Ovary (tissue), 10 donors: ENCODE data around the gene MLLT11. TPM values are rescaled to one million over a fixed set of nuclear protein-coding genes. Genes with fewer than 3 reads are reported as not detected.

ENCODE experiments used
- DNase-seq, 5 donors: peaks; one replicate each; pipeline ENCODE4 v3.0.0-alpha.2; 2019 to 2020
- H3K27ac ChIP-seq, 2 donors: fragments of 200-600 bp; one replicate each; pipeline versions ENCODE4 v1.5.1 to v1.8.0; 2019 to 2022
- H3K27me3 ChIP-seq: fragments of 200-600 bp; one replicate; pipeline ENCODE4 v1.8.0; 2022
- H3K36me3 ChIP-seq: fragments of 200-600 bp; sonication (generic); one replicate; pipeline ENCODE4 v1.5.1; 2019
- H3K4me1 ChIP-seq: one replicate; pipeline ENCODE4 v1.8.1; 2013; ENCODE audit warnings: mild to moderate bottlenecking, moderate library complexity; ENCODE audit not compliant: insufficient read depth
- H3K4me3 ChIP-seq: fragments of 200-600 bp; sonication (generic); one replicate; pipeline ENCODE4 v1.5.1; 2017
- H3K9me3 ChIP-seq, 2 donors: fragments of 200-600 bp in 1 of 2; sonication (generic) in 1 of 2; one replicate each; pipeline versions ENCODE4 v1.5.1 to v1.8.1; 2013 to 2019; ENCODE audit warnings: mild to moderate bottlenecking in 1 of 2, moderate library complexity in 1 of 2
- CTCF ChIP-seq, 3 donors: fragments of 450-650 bp in 2 of 3; fragments of 200-600 bp in 1 of 3; IDR thresholded peaks; one replicate each; pipeline versions ENCODE4 v1.5.1 to v1.8.0; 2016 to 2022; ENCODE audit warnings: antibody characterized with exemption in 3 of 3, mild to moderate bottlenecking in 1 of 3
- EP300 ChIP-seq: sonication (generic); formaldehyde crosslinking; IDR thresholded peaks from one replicate; pipeline ENCODE4 v1.6.1; 2017; ENCODE audit warnings: antibody characterized with exemption
- POLR2A ChIP-seq: fragments of 450-650 bp; IDR thresholded peaks from one replicate; pipeline ENCODE4 v1.6.1; 2017; ENCODE audit warnings: antibody characterized with exemption, mild to moderate bottlenecking, moderate library complexity
- WGBS, 3 donors: extraction: QIAGEN DNeasy Blood & Tissue Kit in 1 of 3; methylation state at CpG; one replicate each; pipeline versions ENCODE4 v1.1.5 to v1.1.7; 2013 to 2017; 5-methylcytosine and 5-hydroxymethylcytosine counted together
- intact Hi-C, 4 donors: fragments of 100-400 bp; cut with DNase I; formaldehyde crosslinking; loops; one replicate each; pipeline versions ENCODE4 v1.11.0 to v1.15.1; 2022 to 2023
- long read RNA-seq, 3 donors: library from polyadenylated mRNA in 2 of 3; unstranded in 2 of 3; transcript quantifications; one replicate each; pipeline ENCODE4 v2.0.0 and lab custom pipeline, GENCODE V29; 2021 to 2026
- polyA plus RNA-seq, 2 donors: library from polyadenylated mRNA; stranded (reverse); fragments of 200-250 nt in 1 of 2; fragments of 350-450 nt in 1 of 2; fragmentation: Illumina TruSeq in 1 of 2; extraction: RNeasy Lipid Tissue Mini Kit (QIAGEN cat#74804) in 1 of 2; gene quantifications; one replicate each; pipeline ENCODE4 v1.2.3, GENCODE V29; 2013 to 2014
- total RNA-seq, 7 donors: library from RNA; depleted of rRNA in 2 of 7; stranded (reverse); fragments of >200 nt in 2 of 7; fragmentation: NEBNext Ultra II Directional in 3 of 7; extraction: Animal tissue kit (Norgen Biotek cat#: 25700) in 3 of 7; gene quantifications; one replicate each; pipeline versions ENCODE4 v1.1.0 to v1.2.4, GENCODE V29; 2016 to 2023
- donor health status: DM: no; HTN: no; CAD: no; lungs with moderate emphysema.
- donor health status: DM: no; HTN: no; CAD: no.
- donor health status: Bipolar disorder and iron deficiency.
- donor health status: DM: yes; HTN: yes; CAD: no.
- donor health status: DM: no; HTN: no; CAD: no.
- donor health status: DM: yes; HTN: yes; CAD: no.

The MLLT11 gene
- total RNA-seq (1 to 10 TPM; 1.3 to 9.5 (median 2.4) TPM), polyA plus RNA-seq (1 to 10 TPM; 1.1 to 3.6 TPM)
- long read RNA-seq, donor 1, full-length matches to known transcripts, result 23 of 25 reads
- long read RNA-seq, donor 1, partial matches to known transcripts, result 0 of 25 reads
- long read RNA-seq, donor 1, other reads (novel, unspliced or antisense), result 2 of 25 reads
- long read RNA-seq, donor 2, full-length matches to known transcripts, result 10 of 10 reads
- long read RNA-seq, donor 2, partial matches to known transcripts, result 0 of 10 reads
- long read RNA-seq, donor 2, other reads (novel, unspliced or antisense), result 0 of 10 reads
- long read RNA-seq, donor 3, full-length matches to known transcripts, result 2 of 3 reads
- long read RNA-seq, donor 3, partial matches to known transcripts, result 0 of 3 reads
- long read RNA-seq, donor 3, other reads (novel, unspliced or antisense), result 1 of 3 reads

DNA sequence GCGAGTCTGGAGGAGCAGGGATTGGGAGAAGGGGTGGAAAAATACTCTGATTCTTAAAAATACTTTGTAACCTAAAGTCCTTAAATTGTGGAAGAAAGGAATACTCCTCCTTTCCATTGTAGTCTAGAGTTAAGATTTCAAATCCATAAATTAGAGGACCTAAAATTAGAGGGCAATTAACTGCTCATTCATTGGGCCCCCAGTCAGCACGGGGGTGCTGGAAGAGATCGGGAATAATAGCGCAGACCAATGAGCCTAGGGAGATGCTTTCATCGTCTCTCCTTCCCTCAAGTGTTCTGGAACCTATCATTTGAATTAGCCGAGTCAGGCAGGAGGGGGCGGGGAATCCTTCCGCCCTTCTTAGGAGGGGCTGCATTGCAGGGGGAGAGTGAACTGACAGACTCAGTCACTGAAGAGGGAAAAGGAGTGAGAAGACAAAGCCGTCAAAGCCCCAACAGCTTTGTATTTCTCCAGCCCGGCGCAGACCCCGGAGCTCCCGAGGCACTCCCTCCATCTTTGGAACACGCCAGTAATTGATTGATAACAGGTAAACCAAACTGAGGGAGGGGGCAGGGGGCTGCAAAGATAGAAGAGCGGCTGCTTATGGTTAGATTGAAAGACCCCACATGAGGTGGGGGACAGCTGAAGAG is at the start of gene MLLT11:
Gene MLLT11, plus strand, starts transcription at position 391 of the 650 bp plus-strand sequence. CDS start 6,828 bp downstream, outside the sequence.
- Histone ChIP-seq H3K9me3 (no peaks in the 10 kb centered on the region), H3K4me3 (peak within 1 kb of the TSS; percentile 95), H3K4me1 (peaks cover 13% of the 10 kb centered on the region), H3K27ac (peak within 1 kb of the TSS; percentile 72 to 73), H3K36me3 (no peaks in the 10 kb centered on the region), H3K27me3 (no peaks in the 10 kb centered on the region)
- intact Hi-C loops, result no loop called here
- 1 to 2% (median 1%) methylated on average over 15 of the region's 15 CpGs for WGBS, 3 donors
- TF ChIP-seq CTCF (IDR thresholded peaks at IDR 0.05) (no peak), POLR2A (no peak), EP300 (no peak)
- DNase-seq, result peak; percentile 50 to 73 (median 63)

DNA sequence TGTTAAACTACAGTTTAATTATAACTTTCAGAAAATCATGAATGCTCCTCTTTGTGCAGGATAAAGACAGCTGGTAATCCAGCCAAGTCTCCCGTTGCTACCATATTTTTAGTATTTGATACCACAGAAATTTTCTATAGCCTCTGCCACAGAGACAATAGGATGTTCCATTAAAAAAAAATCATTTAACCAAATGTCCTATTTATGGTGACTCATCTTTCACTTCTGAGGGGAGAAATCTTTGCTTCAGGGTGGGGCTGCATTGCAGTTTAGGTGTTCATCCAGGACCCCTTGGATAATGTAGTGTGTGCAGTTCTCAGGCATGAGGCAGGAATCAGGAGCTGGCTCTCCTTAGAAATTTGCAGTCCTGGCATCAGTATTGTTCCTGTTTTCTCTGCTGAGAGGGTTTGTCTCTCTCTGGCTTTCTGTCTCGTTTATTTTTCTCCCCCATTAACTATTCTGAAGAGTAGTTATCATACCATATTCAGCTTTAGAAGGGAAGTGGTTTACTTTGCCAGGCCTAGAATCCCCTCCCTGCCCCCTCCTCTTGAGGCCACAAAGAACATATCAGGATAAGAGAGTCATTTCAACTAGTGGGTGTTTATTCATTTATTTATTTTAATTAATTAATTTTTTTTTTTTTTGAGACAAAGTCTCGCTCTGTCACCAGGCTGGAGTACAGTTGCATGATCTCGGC is 48.9 kb upstream of the MLLT11 start:
- no peaks in the 10 kb centered on the region for H3K9me3 ChIP-seq
- H3K36me3 ChIP-seq, result no peaks in the 10 kb centered on the region
- no peak overlapping the region for H3K4me3 ChIP-seq
- H3K27ac ChIP-seq, result no peak overlapping the region
- H3K4me1 ChIP-seq, result peaks cover 1% of the 10 kb centered on the region
- H3K27me3 ChIP-seq, result no peaks in the 10 kb centered on the region
- DNase-seq, result no peak
- intact Hi-C loops, result no loop called here
- TF ChIP-seq CTCF (IDR thresholded peaks at IDR 0.05), result no peak
- TF ChIP-seq POLR2A, result no peak
- TF ChIP-seq EP300, result no peak
- 63 to 65% (median 64%) methylated on average over 4 of the region's 4 CpGs for WGBS, 3 donors

DNA sequence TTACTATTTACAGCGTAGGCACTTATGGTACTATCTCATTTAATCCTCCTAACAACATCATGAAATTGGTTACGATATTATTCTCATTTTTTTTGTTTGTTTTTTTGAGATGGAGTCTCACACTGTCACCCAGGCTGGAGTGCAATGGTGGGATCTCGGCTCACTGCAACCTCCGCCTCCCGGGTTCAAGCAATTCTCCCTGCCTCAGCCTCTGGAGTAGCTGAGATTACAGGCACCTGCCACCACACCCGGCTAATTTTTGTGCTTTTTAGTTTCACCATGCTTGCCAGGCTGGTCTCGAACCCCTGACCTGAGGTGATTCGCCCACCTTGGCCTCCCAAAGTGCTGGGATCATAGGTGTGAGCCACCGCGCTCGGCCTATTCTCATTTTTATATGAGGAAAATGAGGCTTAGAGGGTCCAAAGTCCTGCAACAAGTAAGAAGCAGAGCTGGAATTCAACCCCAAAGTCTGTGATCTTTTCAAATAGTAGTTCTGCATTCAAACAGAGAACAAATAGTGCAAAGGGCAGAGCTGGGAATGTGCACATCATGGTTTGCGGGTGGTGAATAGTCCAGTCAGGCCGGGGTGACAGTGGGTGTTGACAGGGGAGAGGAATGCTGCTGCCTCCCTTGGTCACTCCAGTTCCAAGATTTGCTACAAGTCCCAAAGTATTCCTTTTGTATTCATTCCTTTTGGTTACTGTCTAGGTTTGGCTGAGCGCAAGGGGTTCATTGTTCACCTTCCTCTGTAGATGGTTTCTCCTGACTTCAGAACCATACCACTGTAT is 47.3 kb upstream of the MLLT11 start:
- 82 to 85% (median 83%) methylated on average over 14 of the region's 14 CpGs for WGBS, 3 donors
- H3K36me3 ChIP-seq, result no peaks in the 10 kb centered on the region
- no peak overlapping the region for H3K4me3 ChIP-seq
- TF ChIP-seq CTCF (IDR thresholded peaks at IDR 0.05), result no peak
- TF ChIP-seq POLR2A, result no peak
- no peak for TF ChIP-seq EP300
- peaks cover 1% of the 10 kb centered on the region for H3K4me1 ChIP-seq
- no peaks in the 10 kb centered on the region for H3K27me3 ChIP-seq
- no peak for DNase-seq
- H3K27ac ChIP-seq, result no peak overlapping the region
- intact Hi-C loops, result no loop called here
- no peaks in the 10 kb centered on the region for H3K9me3 ChIP-seq

- Histone ChIP-seq H3K9me3 (no peaks in the 10 kb centered on the region), H3K4me3 (no peak overlapping the region), H3K27ac (no peak overlapping the region), H3K4me1 (peaks cover 1% of the 10 kb centered on the region), H3K36me3 (no peaks in the 10 kb centered on the region), H3K27me3 (no peaks in the 10 kb centered on the region)
- intact Hi-C loops, result no loop called here
- TF ChIP-seq POLR2A, result no peak
- TF ChIP-seq CTCF (IDR thresholded peaks at IDR 0.05), result no peak
- TF ChIP-seq EP300, result no peak
- 13 to 19% (median 15%) methylated on average over 2 of the region's 2 CpGs for WGBS, 3 donors
- peak in 1 of 5 donors; percentile 31 for DNase-seq
These were observed 46.7 kb upstream of the MLLT11 start for GRCh38 chr1:151013518-151013917.
